Keratinocyte (primary cell): Measurements from ENCODE around the gene SYNCRIP. TPM values are rescaled to one million over a fixed set of nuclear protein-coding genes. Genes with fewer than 3 reads are reported as not detected.
A peak's percentile ranks its signal among the peaks of the same experiment; 100 is the strongest.

Source experiments
- DNase-seq: peaks from one replicate; pipeline ENCODE4 v3.0.0-alpha.2; 2011; ENCODE audit warnings: low read depth, missing footprints, low spot score
- FAIRE-seq: peaks from 2 replicates; lab custom pipeline; 2011; peaks lifted over from hg19 to GRCh38; lab: Jason Lieb, UNC
- H2AFZ ChIP-seq: 2 replicates; pipeline ENCODE4 v1.6.0; 2012; ENCODE audit warnings: low read length, control low read depth, inconsistent platforms; ENCODE audit not compliant: control insufficient read depth
- H3K27ac ChIP-seq: 2 replicates; pipeline ENCODE4 v1.5.1; 2011; ENCODE audit warnings: low read length; ENCODE audit not compliant: control insufficient read depth, insufficient read depth
- H3K27me3 ChIP-seq: 3 replicates; pipeline ENCODE4 v1.6.0; 2011; ENCODE audit warnings: low read length; ENCODE audit not compliant: control insufficient read depth, insufficient read depth; ENCODE audit errors: extremely low read depth
- H3K36me3 ChIP-seq, 2 experiments: 2 replicates in 1 of 2; 3 replicates in 1 of 2; pipeline ENCODE4 v1.5.1; 2011; ENCODE audit warnings: low read length in 2 of 2, mild to moderate bottlenecking in 1 of 2; ENCODE audit not compliant: control insufficient read depth in 2 of 2, insufficient read depth in 2 of 2; ENCODE audit errors: extremely low read depth in 1 of 2
- H3K4me1 ChIP-seq: 3 replicates; pipeline ENCODE4 v1.5.1; 2011; ENCODE audit warnings: low read length; ENCODE audit not compliant: control insufficient read depth, insufficient read depth; ENCODE audit errors: extremely low read depth
- H3K4me2 ChIP-seq: 3 replicates; pipeline ENCODE4 v1.6.0; 2011; ENCODE audit warnings: low read depth, low read length; ENCODE audit not compliant: control insufficient read depth, insufficient read depth; ENCODE audit errors: extremely low read depth
- H3K4me3 ChIP-seq, 3 experiments: fragments of 200-600 bp in 1 of 3; sonication (generic) in 1 of 3; 2 replicates in 2 of 3; 3 replicates in 1 of 3; pipeline ENCODE4 v1.5.1; 2011 to 2016; ENCODE audit warnings: low read length in 3 of 3, mild to moderate bottlenecking in 3 of 3, control low read depth in 2 of 3, inconsistent platforms in 1 of 3, low read depth in 1 of 3, mixed read lengths in 1 of 3, mixed run types in 1 of 3, moderate library complexity in 1 of 3; ENCODE audit not compliant: control insufficient read depth in 2 of 3, insufficient read depth in 2 of 3; ENCODE audit errors: extremely low read depth in 1 of 3
- H3K79me2 ChIP-seq: 2 replicates; pipeline ENCODE4 v1.6.0; 2012; ENCODE audit warnings: low read length; ENCODE audit not compliant: control insufficient read depth, insufficient read depth
- H3K9ac ChIP-seq: 3 replicates; pipeline ENCODE4 v1.6.0; 2011; ENCODE audit warnings: low read length; ENCODE audit not compliant: control insufficient read depth, insufficient read depth; ENCODE audit errors: extremely low read depth
- H3K9me1 ChIP-seq: 3 replicates; pipeline ENCODE4 v1.6.0; 2011; ENCODE audit warnings: low read length; ENCODE audit not compliant: control insufficient read depth, insufficient read depth; ENCODE audit errors: extremely low read depth
- H3K9me3 ChIP-seq: 2 replicates; pipeline ENCODE4 v1.5.1; 2012; ENCODE audit warnings: low read depth, low read length; ENCODE audit not compliant: control insufficient read depth
- H4K20me1 ChIP-seq: 3 replicates; pipeline ENCODE4 v1.6.0; 2011; ENCODE audit warnings: low read length; ENCODE audit not compliant: control insufficient read depth, insufficient read depth; ENCODE audit errors: extremely low read depth
- CTCF ChIP-seq, 3 experiments: IDR thresholded peaks in 1 of 3; conservative IDR thresholded peaks in 1 of 3; optimal IDR thresholded peaks in 1 of 3; 2 replicates in 2 of 3; 3 replicates in 1 of 3; pipeline versions ENCODE3 to v1.5.1; 2011; ENCODE audit warnings: low read length in 3 of 3, mild to moderate bottlenecking in 3 of 3, moderate library complexity in 2 of 3, control low read depth in 1 of 3, inconsistent platforms in 1 of 3; ENCODE audit not compliant: insufficient read depth in 2 of 3; ENCODE audit errors: extremely low read depth in 1 of 3
- EZH2 ChIP-seq: IDR thresholded peaks from one replicate; pipeline ENCODE4 v1.6.1; 2012; ENCODE audit warnings: inconsistent platforms, mild to moderate bottlenecking, low read length, moderate library complexity
- dilution Hi-C: fragments of 300-500 bp; cut with MboI; formaldehyde crosslinking; loops from one replicate; pipeline ENCODE4 v1.7.0; 2020; ENCODE audit warnings: low sequenced_read_pairs; ENCODE audit not compliant: extremely low pct_ligation_motif_present
- polyA plus RNA-seq, 5 experiments: library from polyadenylated mRNA; depleted of rRNA in 3 of 5; stranded (reverse) in 3 of 5; stranded (forward) in 1 of 5; unstranded in 1 of 5; fragments of >200 nt; gene quantifications; 1 replicate in 1 of 5; 2 replicates in 3 of 5; 3 replicates in 1 of 5; pipeline versions ENCODE4 v1.2.1 to v1.2.3, GENCODE V29; 2011 to 2012; ENCODE audit warnings: missing spikeins in 2 of 5, low read depth in 1 of 5, low replicate concordance in 1 of 5

The SYNCRIP gene
- polyA plus RNA-seq, 1 donor (not counting 4 experiments of a cell fraction or from before 2014, with no cell fraction given), result 56.8 TPM

DNA sequence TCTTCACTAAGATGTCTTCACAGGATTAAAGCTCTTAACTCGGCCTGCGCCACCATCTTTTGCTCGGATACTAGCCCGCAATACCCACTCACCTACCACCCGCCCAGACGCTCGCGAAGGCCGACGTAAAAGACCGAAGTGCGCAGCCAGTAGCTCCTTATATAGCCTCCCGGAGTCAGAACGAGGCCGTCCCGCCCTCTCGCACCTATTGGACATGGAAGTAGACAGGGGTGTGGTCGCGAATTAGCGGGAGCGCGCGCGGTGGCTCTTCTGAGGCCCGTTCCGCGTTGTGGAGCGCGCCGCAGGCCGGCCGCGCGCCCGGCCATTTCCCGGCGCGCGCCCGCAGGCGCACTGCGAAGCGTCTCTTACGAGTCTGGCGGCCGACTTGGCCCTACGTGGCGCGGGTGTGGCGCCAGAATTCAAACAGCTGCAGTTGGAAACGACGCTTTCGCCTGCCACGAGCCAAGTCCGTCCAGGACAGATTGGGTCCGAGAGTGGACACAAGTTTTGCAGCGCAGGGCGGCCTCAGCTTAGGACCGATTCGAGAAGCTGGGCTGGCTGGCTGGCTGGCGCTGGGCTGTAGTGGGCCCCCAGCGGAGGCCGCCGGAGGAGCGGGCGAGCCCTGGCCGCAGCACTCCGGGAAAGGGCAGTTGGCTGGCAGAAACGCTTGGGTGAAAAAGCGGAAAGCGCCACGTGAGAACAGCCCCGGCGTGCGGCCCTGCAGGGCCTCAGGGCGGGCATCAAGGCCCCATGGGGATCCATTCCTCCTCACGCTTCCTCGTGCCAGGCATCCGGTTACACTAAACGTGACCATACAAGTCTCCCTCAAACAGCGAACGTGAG lies 36.1 kb upstream of the SYNCRIP start:
- Histone ChIP-seq H3K4me3 (peak overlapping the region; percentile 93 to 100 (median 99)), H3K9ac (peak overlapping the region; percentile 99), H3K9me1 (peaks cover 2% of the 10 kb centered on the region), H3K27ac (peak overlapping the region; percentile 94), H3K4me2 (peak overlapping the region; percentile 96), H3K79me2 (peaks cover 42% of the 10 kb centered on the region), H3K36me3 (peaks cover 1 to 33% of the 10 kb centered on the region in 2 experiments), H2AFZ (peak overlapping the region; percentile 93), H3K4me1 (peaks cover 24% of the 10 kb centered on the region), H4K20me1 (peaks cover 20% of the 10 kb centered on the region), H3K27me3 (no peaks in the 10 kb centered on the region), H3K9me3 (no peaks in the 10 kb centered on the region)
- DNase-seq (peak; percentile 85), FAIRE-seq (no peak)
- dilution Hi-C loops, result no loop called here
- TF ChIP-seq EZH2, result no peak
- no peak for TF ChIP-seq CTCF (optimal IDR thresholded peaks at IDR 0.05 in 1 of 3, IDR thresholded peaks at IDR 0.05 in 1 of 3, conservative IDR thresholded peaks at IDR 0.05 in 1 of 3; ENCODE audit: extremely low read depth in 1 of 3, insufficient read depth in 2 of 3, low read length in 3 of 3)

GRCh38 chr6:85678026-85678601 lies 35.4 kb upstream of the SYNCRIP start:
- Histone ChIP-seq H3K27ac (peak overlapping the region; percentile 94), H3K79me2 (peaks cover 42% of the 10 kb centered on the region), H3K27me3 (no peaks in the 10 kb centered on the region), H3K9me3 (no peaks in the 10 kb centered on the region), H3K36me3 (peaks cover 1 to 33% of the 10 kb centered on the region in 2 experiments), H4K20me1 (peaks cover 20% of the 10 kb centered on the region), H3K9me1 (peaks cover 2% of the 10 kb centered on the region), H3K4me3 (peak overlapping the region; percentile 93 to 100 (median 99)), H3K9ac (peak overlapping the region; percentile 99), H3K4me2 (peak overlapping the region; percentile 79), H2AFZ (no peak overlapping the region), H3K4me1 (peaks cover 24% of the 10 kb centered on the region)
- dilution Hi-C loops, result no loop called here
- FAIRE-seq (no peak), DNase-seq (no peak)
- TF ChIP-seq EZH2 (no peak), CTCF (optimal IDR thresholded peaks at IDR 0.05 in 1 of 3, IDR thresholded peaks at IDR 0.05 in 1 of 3, conservative IDR thresholded peaks at IDR 0.05 in 1 of 3; ENCODE audit: extremely low read depth in 1 of 3, insufficient read depth in 2 of 3, low read length in 3 of 3) (no peak)
